Suprapubic skin (tissue), 3 donors: Measurements from ENCODE around the gene TMEM145.

Experiments used
- POLR2AphosphoS5 ChIP-seq, 3 donors: sonication (generic); formaldehyde crosslinking; IDR thresholded peaks; one replicate each; pipeline ENCODE4 v1.6.1; 2017; ENCODE audit warnings: antibody characterized with exemption in 3 of 3
- TF ChIP-seq, protein P1 (sequence below), 2 donors: fragments of 200-600 bp in 1 of 2; fragments of 450-650 bp in 1 of 2; sonication (generic) in 1 of 2; IDR thresholded peaks; one replicate each; pipeline ENCODE4 v1.5.1; 2016 to 2019; ENCODE audit warnings: antibody characterized with exemption in 2 of 2, mild to moderate bottlenecking in 1 of 2, moderate library complexity in 1 of 2

DNA sequence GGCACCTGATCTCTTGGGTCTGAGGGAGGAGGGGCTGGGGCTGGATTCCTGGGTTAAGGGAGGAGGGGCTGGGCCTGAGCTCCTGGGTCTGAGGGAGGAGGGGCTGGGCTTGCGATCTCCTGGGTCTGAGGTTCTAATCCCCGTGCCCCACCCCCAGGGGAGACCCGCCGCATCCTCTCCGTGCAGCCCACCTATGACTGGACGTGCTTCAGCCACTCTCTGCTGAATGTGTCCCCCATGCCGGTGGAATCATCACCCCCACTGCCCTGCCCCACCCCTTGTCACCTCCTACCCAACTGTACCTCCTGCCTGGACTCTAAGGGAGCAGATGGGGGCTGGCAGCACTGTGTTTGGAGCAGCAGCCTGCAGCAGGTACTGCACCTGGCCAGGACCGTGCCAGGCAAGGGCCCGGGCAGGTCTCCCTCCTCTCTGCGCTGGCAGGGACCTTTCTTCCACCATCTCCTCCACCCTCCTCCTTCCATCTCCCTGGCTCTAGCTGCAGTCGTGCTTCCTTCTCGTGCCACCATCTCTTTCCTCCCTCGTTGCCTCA lies 49.9 kb downstream of the TMEM145 start:
- TF ChIP-seq, protein P1, sequence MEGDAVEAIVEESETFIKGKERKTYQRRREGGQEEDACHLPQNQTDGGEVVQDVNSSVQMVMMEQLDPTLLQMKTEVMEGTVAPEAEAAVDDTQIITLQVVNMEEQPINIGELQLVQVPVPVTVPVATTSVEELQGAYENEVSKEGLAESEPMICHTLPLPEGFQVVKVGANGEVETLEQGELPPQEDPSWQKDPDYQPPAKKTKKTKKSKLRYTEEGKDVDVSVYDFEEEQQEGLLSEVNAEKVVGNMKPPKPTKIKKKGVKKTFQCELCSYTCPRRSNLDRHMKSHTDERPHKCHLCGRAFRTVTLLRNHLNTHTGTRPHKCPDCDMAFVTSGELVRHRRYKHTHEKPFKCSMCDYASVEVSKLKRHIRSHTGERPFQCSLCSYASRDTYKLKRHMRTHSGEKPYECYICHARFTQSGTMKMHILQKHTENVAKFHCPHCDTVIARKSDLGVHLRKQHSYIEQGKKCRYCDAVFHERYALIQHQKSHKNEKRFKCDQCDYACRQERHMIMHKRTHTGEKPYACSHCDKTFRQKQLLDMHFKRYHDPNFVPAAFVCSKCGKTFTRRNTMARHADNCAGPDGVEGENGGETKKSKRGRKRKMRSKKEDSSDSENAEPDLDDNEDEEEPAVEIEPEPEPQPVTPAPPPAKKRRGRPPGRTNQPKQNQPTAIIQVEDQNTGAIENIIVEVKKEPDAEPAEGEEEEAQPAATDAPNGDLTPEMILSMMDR (IDR thresholded peaks at IDR 0.05): no peak
- no peak for TF ChIP-seq POLR2AphosphoS5 (IDR thresholded peaks at IDR 0.05)
